Measurements from ENCODE around the gene DBF4B. TPM values are rescaled to one million over a fixed set of nuclear protein-coding genes. Genes with fewer than 3 reads are reported as not detected.

Gene DBF4B
- total RNA-seq, 1 experiment from 2014 or later: 26.1 TPM

DNA sequence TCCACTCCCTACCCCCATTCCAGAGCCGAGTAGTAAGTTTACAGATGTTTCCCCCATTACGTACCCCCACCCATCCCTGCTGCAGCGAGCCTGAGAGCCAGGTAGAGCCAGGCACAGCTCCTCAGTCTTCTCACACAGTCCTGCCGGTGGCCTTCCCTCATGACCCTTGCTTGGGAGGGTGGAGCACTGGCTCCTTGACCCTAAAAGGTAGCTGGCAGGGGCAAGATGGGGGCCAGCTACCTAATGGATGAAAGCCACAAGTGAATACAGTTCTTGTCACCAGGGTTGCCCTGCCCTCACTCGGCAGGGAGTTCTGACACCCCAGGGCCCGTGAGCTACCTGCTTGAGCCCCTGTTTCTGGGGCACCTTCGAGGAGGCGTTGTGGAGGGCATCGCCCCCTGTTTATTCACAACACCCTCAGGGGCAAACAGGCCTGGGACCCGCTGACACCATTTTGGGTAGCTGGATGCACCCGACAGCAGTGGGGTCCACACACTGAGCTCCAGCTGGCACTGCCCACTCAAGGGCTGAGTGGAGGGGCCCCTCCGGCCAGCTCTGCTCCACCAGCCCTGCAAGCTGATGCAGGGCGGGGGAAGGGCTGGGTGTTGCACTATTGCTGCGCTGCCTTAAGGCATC lies 72.5 kb downstream of the DBF4B start:
- no peaks in the 10 kb centered on the region for H3K79me2 ChIP-seq (ENCODE audit: insufficient read depth, low read length)
- no peak overlapping the region for H2AFZ ChIP-seq (ENCODE audit: low read depth, low read length, poor library complexity, severe bottlenecking)
- POLR2A ChIA-PET: no interaction called here
- H3K9me3 ChIP-seq (ENCODE audit: control insufficient read depth in 1 of 2, insufficient read depth in 1 of 2, low read depth in 1 of 2, low read length in 2 of 2): no peaks in the 10 kb centered on the region
- no peaks in the 10 kb centered on the region for H4K20me1 ChIP-seq (ENCODE audit: insufficient read depth)
- BruUV-seq (replicated peaks): no TSS peak
- H3K9me2 ChIP-seq (ENCODE audit: insufficient read depth): no peaks in the 10 kb centered on the region
- intact Hi-C loops (cut with micrococcal nuclease): no loop called here
- no peaks in the 10 kb centered on the region for H3K27me3 ChIP-seq (ENCODE audit: insufficient read depth, low read length)
- peak overlapping the region; percentile 25 for H3K4me2 ChIP-seq (ENCODE audit: low read length)
- H3K36me3 ChIP-seq (ENCODE audit: control insufficient read depth in 1 of 2, insufficient read depth in 2 of 2, low read length in 2 of 2): no peaks in the 10 kb centered on the region
- H3K4me3 ChIP-seq (replicated peaks in 1 of 2; ENCODE audit: low read depth in 1 of 2, low read length in 2 of 2): no peak overlapping the region
- no peak for ATAC-seq
- no peak overlapping the region for H3K27ac ChIP-seq (ENCODE audit: low read depth, low read length)
- no peak for TF ChIP-seq CBX3 (IDR thresholded peaks at IDR 0.05; ENCODE audit: low read depth)
- TF ChIP-seq SIN3A (IDR thresholded peaks at IDR 0.05; ENCODE audit: low read depth): no peak
- TF ChIP-seq, protein P1, sequence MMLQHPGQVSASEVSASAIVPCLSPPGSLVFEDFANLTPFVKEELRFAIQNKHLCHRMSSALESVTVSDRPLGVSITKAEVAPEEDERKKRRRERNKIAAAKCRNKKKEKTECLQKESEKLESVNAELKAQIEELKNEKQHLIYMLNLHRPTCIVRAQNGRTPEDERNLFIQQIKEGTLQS (IDR thresholded peaks at IDR 0.05): no peak
- no peak for TF ChIP-seq ZFX (IDR thresholded peaks at IDR 0.05)
- TF ChIP-seq REST (IDR thresholded peaks at IDR 0.05; ENCODE audit: low read depth): no peak
- no peak for TF ChIP-seq POLR2AphosphoS5 (IDR thresholded peaks at IDR 0.05; ENCODE audit: low read depth, low read length)
- TF ChIP-seq ZNF274 (IDR thresholded peaks at IDR 0.05; ENCODE audit: low read depth, low read length): no peak
- TF ChIP-seq TCF7L2 (IDR thresholded peaks at IDR 0.05; ENCODE audit: borderline replicate concordance, extremely low read depth, insufficient read depth, insufficient read length): no peak
- no peak for TF ChIP-seq RAD21 (IDR thresholded peaks at IDR 0.05; ENCODE audit: low read depth)
- TF ChIP-seq EZH2phosphoT487 (IDR thresholded peaks at IDR 0.05; ENCODE audit: borderline replicate concordance): no peak
- no peak for TF ChIP-seq EZH2 (IDR thresholded peaks at IDR 0.05)
- no peak for TF ChIP-seq MAX (IDR thresholded peaks at IDR 0.05)
- TF ChIP-seq, protein P2, sequence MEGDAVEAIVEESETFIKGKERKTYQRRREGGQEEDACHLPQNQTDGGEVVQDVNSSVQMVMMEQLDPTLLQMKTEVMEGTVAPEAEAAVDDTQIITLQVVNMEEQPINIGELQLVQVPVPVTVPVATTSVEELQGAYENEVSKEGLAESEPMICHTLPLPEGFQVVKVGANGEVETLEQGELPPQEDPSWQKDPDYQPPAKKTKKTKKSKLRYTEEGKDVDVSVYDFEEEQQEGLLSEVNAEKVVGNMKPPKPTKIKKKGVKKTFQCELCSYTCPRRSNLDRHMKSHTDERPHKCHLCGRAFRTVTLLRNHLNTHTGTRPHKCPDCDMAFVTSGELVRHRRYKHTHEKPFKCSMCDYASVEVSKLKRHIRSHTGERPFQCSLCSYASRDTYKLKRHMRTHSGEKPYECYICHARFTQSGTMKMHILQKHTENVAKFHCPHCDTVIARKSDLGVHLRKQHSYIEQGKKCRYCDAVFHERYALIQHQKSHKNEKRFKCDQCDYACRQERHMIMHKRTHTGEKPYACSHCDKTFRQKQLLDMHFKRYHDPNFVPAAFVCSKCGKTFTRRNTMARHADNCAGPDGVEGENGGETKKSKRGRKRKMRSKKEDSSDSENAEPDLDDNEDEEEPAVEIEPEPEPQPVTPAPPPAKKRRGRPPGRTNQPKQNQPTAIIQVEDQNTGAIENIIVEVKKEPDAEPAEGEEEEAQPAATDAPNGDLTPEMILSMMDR (IDR thresholded peaks at IDR 0.05 in 2 of 3, conservative IDR thresholded peaks at IDR 0.05 in 1 of 3; ENCODE audit: borderline replicate concordance in 1 of 3, insufficient read depth in 1 of 3, low read depth in 2 of 3, low read length in 2 of 3): no peak
- no peak for TF ChIP-seq FOSL1 (IDR thresholded peaks at IDR 0.05; ENCODE audit: low read depth)
- no peak for DNase-seq (ENCODE audit: low read depth, low spot score)
- RAD21 ChIA-PET (ENCODE audit: low non-redundant PET in 1 of 2, low total read pairs in 2 of 2, uncharacterized antibody in 2 of 2, unreplicated experiment in 2 of 2): no interaction called here
- peaks cover 3 to 31% of the 10 kb centered on the region in 2 experiments; a peak in 3 of 4 replicates for H3K4me1 ChIP-seq (ENCODE audit: control insufficient read depth in 1 of 2, insufficient read depth in 2 of 2, low read length in 2 of 2)
- CTCF ChIA-PET: interaction anchor here (2.4 to 5.3 kb wide), 4 partner anchors 13 to 98 kb away, joined by 12 to 52 read pairs (median 21); no protein-coding TSS in a partner anchor
- no peak overlapping the region for H3K9ac ChIP-seq (ENCODE audit: low read length)
